ENCODE results near the gene ASIC1. TPM values are rescaled to one million over a fixed set of nuclear protein-coding genes. Genes with fewer than 3 reads are reported as not detected.

The ASIC1 gene
- total RNA-seq, 2 donors from 2014 or later = 0.24 to 1.4 TPM

DNA sequence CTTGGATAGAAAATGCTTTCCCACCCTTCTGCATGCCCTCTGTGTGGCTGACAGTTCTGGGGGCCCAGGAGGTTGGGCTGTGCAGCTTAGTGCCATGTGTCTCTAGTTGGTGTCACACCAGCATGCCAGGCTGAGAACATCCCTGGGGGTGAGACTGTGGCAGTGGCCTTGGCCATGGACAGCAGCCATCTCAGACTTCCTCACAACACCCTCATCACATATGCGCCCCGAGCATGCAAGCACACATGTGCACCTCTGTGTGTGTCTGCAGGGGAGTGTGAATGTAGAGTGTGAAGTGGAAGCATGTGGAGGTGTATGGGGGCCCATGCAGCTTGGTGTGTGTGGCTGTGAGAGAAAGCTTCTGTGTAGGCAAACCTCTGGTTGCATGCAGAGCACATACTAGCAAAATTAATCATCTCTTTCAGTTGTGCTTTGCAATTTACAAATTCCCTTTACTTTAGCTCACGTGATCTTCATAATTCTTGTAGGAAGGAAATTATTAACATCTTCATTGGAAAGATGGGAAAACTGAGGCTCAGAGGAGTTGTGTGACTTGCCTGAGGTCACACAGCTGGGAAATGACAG is 8.4 kb downstream of the ASIC1 start:
- no peaks in the 10 kb centered on the region for H3K27me3 ChIP-seq
- H3K36me3 ChIP-seq = no peaks in the 10 kb centered on the region
- H3K4me1 ChIP-seq = peaks cover 0 to 27% of the 10 kb centered on the region in 2 donors
- H3K27ac ChIP-seq = no peak overlapping the region
- no peaks in the 10 kb centered on the region for H3K9me3 ChIP-seq
- H3K4me3 ChIP-seq = no peak overlapping the region
- no peak for TF ChIP-seq CTCF (IDR thresholded peaks at IDR 0.05)
- no peak for DNase-seq (ENCODE audit: low spot score)

DNA sequence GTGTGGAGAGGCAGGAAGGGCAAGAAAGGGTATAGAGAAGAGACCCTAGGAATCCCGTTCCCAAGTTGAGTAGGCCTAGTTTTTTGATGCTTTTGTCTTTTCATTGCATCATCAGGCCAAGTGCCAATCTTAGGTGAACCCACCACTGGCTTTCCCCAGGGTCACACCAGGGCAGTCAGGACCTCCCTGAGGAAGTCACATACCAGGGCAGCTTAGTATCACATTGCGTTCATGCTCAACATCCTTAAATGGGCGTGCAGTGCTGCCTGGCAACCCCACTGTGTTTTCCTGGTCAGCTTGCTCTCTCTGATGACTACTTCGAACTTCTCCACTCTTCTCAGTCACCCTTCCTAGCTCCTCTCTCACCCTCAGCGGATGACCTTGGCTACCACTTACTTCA is 9.0 kb downstream of the ASIC1 start:
- Histone ChIP-seq H3K36me3 (no peaks in the 10 kb centered on the region), H3K4me3 (no peak overlapping the region), H3K4me1 (peaks cover 0 to 29% of the 10 kb centered on the region in 2 donors), H3K27ac (no peak overlapping the region), H3K9me3 (no peaks in the 10 kb centered on the region), H3K27me3 (no peaks in the 10 kb centered on the region)
- DNase-seq (ENCODE audit: low spot score) = no peak
- TF ChIP-seq CTCF (IDR thresholded peaks at IDR 0.05) = no peak

- no peak for TF ChIP-seq CTCF (IDR thresholded peaks at IDR 0.05)
- H3K9me3 ChIP-seq = no peaks in the 10 kb centered on the region
- H3K4me1 ChIP-seq = peaks cover 0 to 20% of the 10 kb centered on the region in 2 donors
- no peaks in the 10 kb centered on the region for H3K36me3 ChIP-seq
- H3K4me3 ChIP-seq = no peak overlapping the region
- no peak overlapping the region for H3K27ac ChIP-seq
- H3K27me3 ChIP-seq = no peaks in the 10 kb centered on the region
- no peak for DNase-seq (ENCODE audit: low spot score)
Observed at GRCh38 chr12:50069069-50069468, 11.7 kb downstream of the ASIC1 start.

- no peaks in the 10 kb centered on the region for H3K9me3 ChIP-seq
- H3K27me3 ChIP-seq = no peaks in the 10 kb centered on the region
- H3K4me3 ChIP-seq = no peak overlapping the region
- no peak overlapping the region for H3K27ac ChIP-seq
- TF ChIP-seq CTCF (IDR thresholded peaks at IDR 0.05) = no peak
- no peaks in the 10 kb centered on the region for H3K36me3 ChIP-seq
- H3K4me1 ChIP-seq = peaks cover 0 to 20% of the 10 kb centered on the region in 2 donors
- no peak for DNase-seq (ENCODE audit: low spot score)
Observed at GRCh38 chr12:50069539-50069938, 12.1 kb downstream of the ASIC1 start.

- Histone ChIP-seq H3K27ac (no peak overlapping the region), H3K4me1 (peaks cover 0 to 24% of the 10 kb centered on the region in 2 donors), H3K36me3 (no peaks in the 10 kb centered on the region), H3K4me3 (no peak overlapping the region), H3K9me3 (no peaks in the 10 kb centered on the region), H3K27me3 (no peaks in the 10 kb centered on the region)
- peak; percentile 83 to 95 for TF ChIP-seq CTCF (IDR thresholded peaks at IDR 0.05)
- peak; percentile 88 for DNase-seq (ENCODE audit: low spot score)
Observed at GRCh38 chr12:50070314-50071060, 13.1 kb downstream of the ASIC1 start.
